ENCODE data around the gene INSC. TPM values are rescaled to one million over a fixed set of nuclear protein-coding genes. Genes with fewer than 3 reads are reported as not detected.

Gene INSC
- total and polyA plus RNA-seq, 2 of the 4 experiments (the other 2 are of a cell fraction): 0.53 to 1.4 TPM

DNA sequence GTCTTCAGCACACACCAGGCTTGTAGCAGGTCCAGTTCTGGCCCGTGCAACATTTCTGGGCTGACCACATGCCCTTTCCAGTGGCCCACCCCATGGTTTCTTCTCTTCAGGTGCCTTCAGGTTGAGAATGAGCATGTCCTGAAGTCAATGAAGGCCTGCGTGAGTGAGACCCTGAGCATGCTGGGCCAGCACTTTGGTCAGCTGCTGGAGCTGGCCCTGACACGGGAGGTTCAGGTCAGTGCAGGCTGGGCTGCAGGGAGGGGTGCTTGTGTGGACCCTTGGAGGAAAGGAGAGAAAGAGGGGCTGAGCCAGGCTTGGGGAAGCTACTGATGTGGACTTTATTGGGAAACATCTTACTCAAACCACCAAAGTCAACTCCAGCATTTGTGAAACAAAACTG, 63.5 kb downstream of the INSC start:
- no peak overlapping the region for H4K91ac ChIP-seq (ENCODE audit: insufficient read depth, low read depth, low read length)
- H3K14ac ChIP-seq (replicated peaks; ENCODE audit: low read depth, low read length): no peak overlapping the region
- no peaks in the 10 kb centered on the region for H3K27me3 ChIP-seq (ENCODE audit: control insufficient read depth, insufficient read depth, low read length)
- 0 out of 2 replicates have a peak overlapping the region, but pooled peaks have one; percentile 12 for H2BK120ac ChIP-seq (ENCODE audit: low read depth, low read length)
- POLR2A ChIA-PET (ENCODE audit: unreplicated experiment): no interaction called here
- dilution Hi-C loops (cut with HindIII; ENCODE audit: low sequenced_read_pairs, unreplicated experiment) (no loop called here), intact Hi-C loops (cut with micrococcal nuclease) (loop anchor here (2.0 kb wide), 1 partner anchor 15 kb away; no protein-coding TSS in a partner anchor), in situ Hi-C loops (cut with MboI; ENCODE audit: low sequenced_read_pairs) (no loop called here)
- no peak overlapping the region for H2AK9ac ChIP-seq (replicated peaks; ENCODE audit: low read depth, low read length, poor library complexity)
- no peak overlapping the region for H4K5ac ChIP-seq (ENCODE audit: low read depth, low read length)
- WGBS, 2 experiments (ENCODE audit: extremely low coverage in 2 of 2, insufficient read length in 1 of 2): no CpG with 5 or more reads among the region's 3 CpGs
- H3K79me1 ChIP-seq (ENCODE audit: low read depth in 1 of 2, low read length in 2 of 2): no peaks in the 10 kb centered on the region
- no peaks in the 10 kb centered on the region; the same call in 1 of the 2 replicates for H3K36me3 ChIP-seq (ENCODE audit: control insufficient read depth, insufficient read depth, low read length)
- no peak for ATAC-seq (ENCODE audit: low read depth)
- H3K4me3 ChIP-seq (ENCODE audit: insufficient read depth, low read depth, low read length): no peak overlapping the region
- H2BK5ac ChIP-seq (ENCODE audit: low read depth, low read length, poor library complexity, severe bottlenecking): no peak overlapping the region
- H3K4me2 ChIP-seq (ENCODE audit: low read depth, low read length): no peak overlapping the region
- no peaks in the 10 kb centered on the region for H4K20me1 ChIP-seq (ENCODE audit: insufficient read depth, low read length)
- H3K23ac ChIP-seq (ENCODE audit: low read depth, low read length): no peak overlapping the region
- H4K8ac ChIP-seq (ENCODE audit: low read depth in 2 of 2, low read length in 2 of 2): no peak overlapping the region
- H2BK15ac ChIP-seq (ENCODE audit: low read depth, low read length): no peak overlapping the region; the same call in 2 of the 3 replicates
- DNase-seq: no peak
- BruUV-seq (replicated peaks): no TSS peak
- no peak overlapping the region for H3K27ac ChIP-seq (ENCODE audit: insufficient read depth, low read length)
- no peak overlapping the region; the same call in 1 of the 2 replicates for H2BK20ac ChIP-seq (ENCODE audit: low read depth, low read length)
- CTCF ChIA-PET: no interaction called here
- peaks cover 13% of the 10 kb centered on the region for H3K9me1 ChIP-seq (ENCODE audit: insufficient read depth, low read length)
- H3K56ac ChIP-seq (ENCODE audit: extremely low read depth, insufficient read depth, low read length): no peak overlapping the region
- H2AK5ac ChIP-seq (ENCODE audit: low read depth, low read length): no peak overlapping the region
- no peak overlapping the region for H2AFZ ChIP-seq (replicated peaks; ENCODE audit: low read length, poor library complexity)
- no peak overlapping the region for H3K4ac ChIP-seq (ENCODE audit: low read depth, low read length)
- H3K4me1 ChIP-seq (ENCODE audit: control insufficient read depth, insufficient read depth, low read length): peaks cover 9% of the 10 kb centered on the region
- no peak overlapping the region for H3K9ac ChIP-seq (ENCODE audit: low read depth, low read length)
- no peaks in the 10 kb centered on the region for H3K9me3 ChIP-seq (ENCODE audit: control insufficient read depth, insufficient read depth, low read length)
- H3K18ac ChIP-seq (ENCODE audit: low read depth, low read length): no peak overlapping the region
- TF ChIP-seq CTCF (conservative IDR thresholded peaks at IDR 0.05; ENCODE audit: low read depth, low read length) (no peak), MXI1 (IDR thresholded peaks at IDR 0.05; ENCODE audit: borderline replicate concordance, low read depth, low read length) (no peak)
